PC-3 (cell line): ENCODE results near the gene ST6GALNAC6. TPM values are rescaled to one million over a fixed set of nuclear protein-coding genes. Genes with fewer than 3 reads are reported as not detected.

Experiments
- ATAC-seq: fragments of 200-7000 bp; cut with Tn5 transposase; 2 replicates; pipeline ENCODE4 v1.9.1; 2020; ENCODE audit warnings: mild to moderate bottlenecking, moderate library complexity
- BruUV-seq: library from RNA; stranded (reverse); fragments of 400-500 nt; replicated peaks from 2 replicates; lab custom pipeline; 2021; lab: Mats Ljungman, UMichigan
- CTCF ChIA-PET: fragments of 300-600 bp; sonication (Branson Sonifier 250); formaldehyde crosslinking; loops from one replicate; lab custom pipeline; 2022; ENCODE audit warnings: antibody characterized with exemption; lab: Charles Lee
- POLR2A ChIA-PET: fragments of 300-600 bp; sonication (Branson Sonifier 250); formaldehyde crosslinking; loops from one replicate; lab custom pipeline; 2022; ENCODE audit warnings: antibody characterized with exemption; ENCODE audit not compliant: unreplicated experiment; lab: Charles Lee
- DNase-seq: peaks from one replicate; pipeline ENCODE4 v3.0.0-alpha.2; 2015
- H2AFZ ChIP-seq: fragments of 300-600 bp; sonication (generic); 2 replicates; pipeline ENCODE4 v1.6.0; 2016; ENCODE audit warnings: antibody characterized with exemption, low read length
- H3F3A ChIP-seq: fragments of 300-600 bp; sonication (generic); one replicate; pipeline ENCODE4 v1.6.0; 2017; ENCODE audit warnings: antibody characterized with exemption, low read length, control low read depth, mild to moderate bottlenecking; ENCODE audit not compliant: unreplicated experiment
- H3K27ac ChIP-seq: fragments of 300-600 bp; sonication (generic); 2 replicates; pipeline ENCODE4 v1.5.1; 2016; ENCODE audit warnings: mild to moderate bottlenecking, low read length
- H3K27me3 ChIP-seq: fragments of 300-600 bp; sonication (generic); 2 replicates; pipeline ENCODE4 v1.6.1; 2016; ENCODE audit warnings: low read length, mixed read lengths
- H3K36me3 ChIP-seq: fragments of 300-600 bp; sonication (generic); 2 replicates; pipeline ENCODE4 v1.6.1; 2016; ENCODE audit warnings: low read depth, mixed run types, low read length, mixed read lengths
- H3K4me1 ChIP-seq: fragments of 300-600 bp; sonication (generic); 2 replicates; pipeline ENCODE4 v1.5.1; 2016; ENCODE audit warnings: low read length; ENCODE audit not compliant: insufficient read depth
- H3K4me2 ChIP-seq: fragments of 300-600 bp; sonication (generic); 2 replicates; pipeline ENCODE4 v1.6.0; 2016; ENCODE audit warnings: low read length
- H3K4me3 ChIP-seq: fragments of 300-600 bp; sonication (generic); 2 replicates; pipeline ENCODE4 v1.5.1; 2016; ENCODE audit warnings: mild to moderate bottlenecking, low read length, mixed read lengths
- H3K79me2 ChIP-seq: fragments of 300-600 bp; sonication (generic); 2 replicates; pipeline ENCODE4 v1.6.1; 2017; ENCODE audit warnings: low read length, mixed read lengths
- H3K9ac ChIP-seq: fragments of 300-600 bp; sonication (generic); 2 replicates; pipeline ENCODE4 v1.6.0; 2016; ENCODE audit warnings: mild to moderate bottlenecking, low read length
- H3K9me2 ChIP-seq: fragments of 300-600 bp; sonication (generic); replicated peaks from 2 replicates; pipeline ENCODE4 v1.6.1; 2016; ENCODE audit warnings: mixed run types, low read length, mixed read lengths
- H3K9me3 ChIP-seq: fragments of 300-600 bp; sonication (generic); 2 replicates; pipeline ENCODE4 v1.6.1; 2016; ENCODE audit warnings: low read length, mixed read lengths
- H4K20me1 ChIP-seq: fragments of 300-600 bp; sonication (generic); 2 replicates; pipeline ENCODE4 v1.6.1; 2016; ENCODE audit warnings: low read length, mixed read lengths
- EZH2 ChIP-seq: fragments of 300-600 bp; sonication (generic); IDR thresholded peaks from one replicate; pipeline ENCODE4 v1.6.1; 2017; ENCODE audit warnings: antibody characterized with exemption, mild to moderate bottlenecking, low read length; ENCODE audit not compliant: unreplicated experiment
- EZH2phosphoT487 ChIP-seq: fragments of 300-600 bp; sonication (generic); IDR thresholded peaks from 2 replicates; pipeline ENCODE4 v1.6.1; 2018; ENCODE audit warnings: mild to moderate bottlenecking, antibody characterized with exemption, low read length, borderline replicate concordance
- intact Hi-C: fragments of 100-400 bp; cut with micrococcal nuclease; formaldehyde crosslinking; loops from 2 replicates; pipeline ENCODE4 v1.9.0; 2023
- total RNA-seq: library from RNA; depleted of rRNA; stranded (reverse); fragments of >200 nt; gene quantifications from 2 replicates; pipeline ENCODE4 v1.2.3, GENCODE V29; 2014
- TF ChIP-seq, protein P1 (sequence below): fragments of 300-600 bp; sonication (generic); conservative IDR thresholded peaks from 2 replicates; pipeline ENCODE4 v1.5.1; 2017; ENCODE audit warnings: antibody characterized with exemption, low read depth, mild to moderate bottlenecking, low read length

Gene ST6GALNAC6
- total RNA-seq, 1 experiment from 2014 or later: 14.5 TPM

DNA sequence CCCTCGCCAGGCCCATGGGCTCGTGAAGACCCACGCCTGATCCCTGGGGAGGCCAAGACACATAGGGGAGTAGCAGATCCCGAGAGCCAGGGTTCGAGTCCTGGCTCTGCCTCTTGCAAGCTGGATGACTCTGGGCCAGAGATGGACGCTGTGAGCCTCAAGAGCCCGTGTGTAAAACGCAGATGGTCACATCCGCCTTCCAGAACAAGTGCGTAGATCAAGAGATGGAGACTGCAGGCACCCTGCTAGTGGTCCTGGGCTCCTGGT is 9.2 kb upstream of the ST6GALNAC6 start:
- DNase-seq (no peak), ATAC-seq (no peak)
- H4K20me1 ChIP-seq: no peaks in the 10 kb centered on the region
- ChIA-PET POLR2A (no interaction called here), CTCF (no interaction called here)
- intact Hi-C loops: no loop called here
- no peaks in the 10 kb centered on the region for H3K79me2 ChIP-seq
- no peak overlapping the region for H3K9ac ChIP-seq
- no peak overlapping the region for H3K27ac ChIP-seq
- no peaks in the 10 kb centered on the region for H3K36me3 ChIP-seq
- TF ChIP-seq EZH2phosphoT487: no peak
- TF ChIP-seq, protein P1, sequence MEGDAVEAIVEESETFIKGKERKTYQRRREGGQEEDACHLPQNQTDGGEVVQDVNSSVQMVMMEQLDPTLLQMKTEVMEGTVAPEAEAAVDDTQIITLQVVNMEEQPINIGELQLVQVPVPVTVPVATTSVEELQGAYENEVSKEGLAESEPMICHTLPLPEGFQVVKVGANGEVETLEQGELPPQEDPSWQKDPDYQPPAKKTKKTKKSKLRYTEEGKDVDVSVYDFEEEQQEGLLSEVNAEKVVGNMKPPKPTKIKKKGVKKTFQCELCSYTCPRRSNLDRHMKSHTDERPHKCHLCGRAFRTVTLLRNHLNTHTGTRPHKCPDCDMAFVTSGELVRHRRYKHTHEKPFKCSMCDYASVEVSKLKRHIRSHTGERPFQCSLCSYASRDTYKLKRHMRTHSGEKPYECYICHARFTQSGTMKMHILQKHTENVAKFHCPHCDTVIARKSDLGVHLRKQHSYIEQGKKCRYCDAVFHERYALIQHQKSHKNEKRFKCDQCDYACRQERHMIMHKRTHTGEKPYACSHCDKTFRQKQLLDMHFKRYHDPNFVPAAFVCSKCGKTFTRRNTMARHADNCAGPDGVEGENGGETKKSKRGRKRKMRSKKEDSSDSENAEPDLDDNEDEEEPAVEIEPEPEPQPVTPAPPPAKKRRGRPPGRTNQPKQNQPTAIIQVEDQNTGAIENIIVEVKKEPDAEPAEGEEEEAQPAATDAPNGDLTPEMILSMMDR: no peak
- TF ChIP-seq EZH2: no peak
- H3K4me2 ChIP-seq: no peak overlapping the region
- no TSS peak for BruUV-seq
- H3K9me2 ChIP-seq: no peaks in the 10 kb centered on the region
- no peaks in the 10 kb centered on the region for H3K4me1 ChIP-seq
- H3F3A ChIP-seq: no peaks in the 10 kb centered on the region
- H3K9me3 ChIP-seq: no peaks in the 10 kb centered on the region
- no peaks in the 10 kb centered on the region for H3K27me3 ChIP-seq
- no peak overlapping the region for H3K4me3 ChIP-seq
- no peak overlapping the region for H2AFZ ChIP-seq

DNA sequence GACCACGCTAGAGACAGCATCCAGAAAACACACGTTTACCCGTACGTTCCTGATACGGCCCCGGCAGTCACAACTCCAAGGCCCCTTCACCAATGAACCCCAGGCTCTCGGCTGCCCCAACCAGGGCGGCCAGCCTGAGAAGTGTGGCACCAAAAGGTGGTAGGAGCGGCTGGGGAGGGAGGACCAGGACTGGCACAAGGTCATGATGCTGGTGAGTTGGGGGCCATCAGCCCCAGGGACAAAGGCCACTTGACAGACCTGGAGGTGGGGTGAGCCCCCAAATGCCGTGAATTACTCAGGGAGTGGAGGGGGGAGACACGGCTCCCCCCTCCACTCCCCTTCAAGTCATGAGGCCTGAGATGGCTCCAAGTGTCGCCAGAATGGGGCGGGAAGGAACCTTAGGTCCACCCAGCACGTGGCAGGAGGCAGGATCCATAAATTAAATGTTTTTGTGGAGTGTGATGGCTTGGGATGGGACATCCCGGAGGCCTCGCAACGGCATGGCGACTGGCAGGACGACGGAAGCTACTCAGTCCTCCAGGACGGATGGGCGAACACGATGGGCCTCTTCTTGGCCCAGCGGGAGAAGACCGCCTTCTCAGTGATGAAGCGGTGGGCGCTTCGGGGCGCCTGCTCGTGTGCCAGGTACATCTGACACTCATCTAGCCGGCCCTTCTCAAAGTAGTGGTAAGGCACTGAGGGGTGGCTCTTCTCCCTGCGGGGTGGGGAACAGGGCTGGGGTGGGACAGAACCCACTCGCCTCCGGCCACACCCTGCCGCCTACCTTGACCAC is 8.7 kb upstream of the ST6GALNAC6 start:
- Histone ChIP-seq H2AFZ (no peak overlapping the region), H3K4me2 (no peak overlapping the region), H3F3A (no peaks in the 10 kb centered on the region), H3K9me3 (no peaks in the 10 kb centered on the region), H3K79me2 (no peaks in the 10 kb centered on the region), H3K4me3 (no peak overlapping the region), H4K20me1 (no peaks in the 10 kb centered on the region), H3K27me3 (no peaks in the 10 kb centered on the region), H3K36me3 (no peaks in the 10 kb centered on the region), H3K9ac (no peak overlapping the region), H3K27ac (no peak overlapping the region), H3K9me2 (no peaks in the 10 kb centered on the region), H3K4me1 (no peaks in the 10 kb centered on the region)
- no TSS peak for BruUV-seq
- intact Hi-C loops: no loop called here
- DNase-seq (no peak), ATAC-seq (no peak)
- CTCF ChIA-PET: no interaction called here
- POLR2A ChIA-PET: no interaction called here
- TF ChIP-seq EZH2phosphoT487: no peak
- no peak for TF ChIP-seq EZH2

DNA sequence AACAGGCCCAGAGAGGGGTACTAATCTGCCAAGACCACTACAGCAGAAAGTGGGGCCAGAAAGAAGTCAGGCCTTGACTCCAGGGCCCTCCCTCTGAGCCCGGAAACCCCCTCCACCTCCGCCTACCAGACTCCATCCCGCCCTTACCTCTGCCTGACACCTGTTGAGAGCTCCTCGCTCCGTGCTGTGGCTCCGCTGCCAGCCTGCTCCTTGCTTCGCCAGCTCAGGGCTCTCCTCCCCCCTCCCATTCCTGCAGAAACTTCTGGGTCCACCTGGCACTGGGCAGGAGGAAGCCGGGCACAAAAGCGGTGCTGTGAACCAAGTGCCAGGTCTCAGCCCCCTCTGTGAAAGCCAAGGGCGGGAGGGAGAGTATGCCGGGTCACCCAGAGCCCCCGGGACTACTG is 6.4 kb upstream of the ST6GALNAC6 start:
- DNase-seq (no peak), ATAC-seq (no peak)
- Histone ChIP-seq H3F3A (no peaks in the 10 kb centered on the region), H3K4me2 (no peak overlapping the region), H3K4me3 (no peak overlapping the region), H2AFZ (no peak overlapping the region), H4K20me1 (no peaks in the 10 kb centered on the region), H3K4me1 (no peaks in the 10 kb centered on the region), H3K9me3 (no peaks in the 10 kb centered on the region), H3K27ac (no peak overlapping the region), H3K9ac (no peak overlapping the region), H3K79me2 (no peaks in the 10 kb centered on the region), H3K27me3 (no peaks in the 10 kb centered on the region), H3K9me2 (no peaks in the 10 kb centered on the region), H3K36me3 (no peaks in the 10 kb centered on the region)
- POLR2A ChIA-PET: no interaction called here
- BruUV-seq: no TSS peak
- TF ChIP-seq EZH2 (no peak), EZH2phosphoT487 (no peak)
- TF ChIP-seq, protein P1: no peak
- CTCF ChIA-PET: no interaction called here
- intact Hi-C loops: no loop called here
